HepG2 (cell line): ENCODE measurements around the gene ADAM10. TPM values are rescaled to one million over a fixed set of nuclear protein-coding genes. Genes with fewer than 3 reads are reported as not detected.

Experiments
- ATAC-seq: fragments of 200-7000 bp; cut with Tn5 transposase; 3 replicates; pipeline ENCODE4 v1.9.1; 2020; ENCODE audit warnings: mild to moderate bottlenecking, moderate library complexity
- BruUV-seq: library from RNA; stranded (reverse); fragments of 400-500 nt; replicated peaks from 2 replicates; lab custom pipeline; 2021; lab: Mats Ljungman, UMichigan
- CTCF ChIA-PET: fragments of 300-600 bp; formaldehyde crosslinking; extraction: SDS; loops from one replicate; lab custom pipeline; 2021; ENCODE audit warnings: low total read pairs, inconsistent platforms, low intra/inter-chr PET ratio; lab: Yijun Ruan, JAX
- POLR2A ChIA-PET: fragments of 350-600 bp; sonication (Branson Sonifier 250); formaldehyde crosslinking; loops from one replicate; lab custom pipeline; 2020; ENCODE audit warnings: antibody characterized with exemption, inconsistent platforms; lab: Yijun Ruan, JAX
- DNase-seq: peaks from one replicate; pipeline ENCODE4 v3.0.0-alpha.2; 2015; ENCODE audit warnings: low spot score
- FAIRE-seq: peaks from 3 replicates; lab custom pipeline; 2011; peaks lifted over from hg19 to GRCh38; lab: Jason Lieb, UNC
- H2AFZ ChIP-seq: one replicate; pipeline ENCODE4 v1.6.1; 2011; ENCODE audit warnings: low read length, inconsistent platforms
- H3K27ac ChIP-seq: fragments of 300-600 bp; 3 replicates; pipeline ENCODE4 v1.8.0; 2011; ENCODE audit warnings: mixed run types, mild to moderate bottlenecking, mixed read lengths, low read length, inconsistent platforms; ENCODE audit not compliant: insufficient read depth; ENCODE audit errors: extremely low read length
- H3K27me3 ChIP-seq, 2 experiments: fragments of 200-600 bp in 1 of 2; 2 replicates in 1 of 2; 3 replicates in 1 of 2; pipeline versions ENCODE4 v1.6.0 to v1.8.0; 2011; ENCODE audit warnings: low read length in 2 of 2, mild to moderate bottlenecking in 2 of 2, moderate library complexity in 2 of 2, inconsistent platforms in 1 of 2; ENCODE audit not compliant: insufficient read depth in 2 of 2, control insufficient read depth in 1 of 2
- H3K36me3 ChIP-seq, 2 experiments: fragments of 200-600 bp in 1 of 2; replicated peaks in 1 of 2; 2 replicates in 1 of 2; 3 replicates in 1 of 2; pipeline versions ENCODE4 v1.5.1 to v1.8.0; 2011; ENCODE audit warnings: low read length in 2 of 2, inconsistent platforms in 1 of 2; ENCODE audit not compliant: insufficient read depth in 2 of 2, control insufficient read depth in 1 of 2
- H3K4me1 ChIP-seq: 2 replicates; pipeline ENCODE4 v1.5.1; 2012; ENCODE audit warnings: low read length, inconsistent platforms; ENCODE audit not compliant: insufficient read depth
- H3K4me2 ChIP-seq: 2 replicates; pipeline ENCODE4 v1.6.0; 2011; ENCODE audit warnings: low read depth, low read length, inconsistent platforms
- H3K4me3 ChIP-seq, 3 experiments: fragments of 200-600 bp in 1 of 3; sonication (generic), shearing (Covaris generic) in 1 of 3; replicated peaks in 1 of 3; 2 replicates each; pipeline ENCODE4 v1.5.1; 2011 to 2016; ENCODE audit warnings: low read length in 3 of 3, inconsistent platforms in 2 of 3, low read depth in 2 of 3, mild to moderate bottlenecking in 2 of 3, control low read depth in 1 of 3, mixed read lengths in 1 of 3; ENCODE audit not compliant: insufficient read depth in 1 of 3
- H3K79me2 ChIP-seq: one replicate; pipeline ENCODE4 v1.6.1; 2011; ENCODE audit warnings: low read length, inconsistent platforms; ENCODE audit not compliant: insufficient read depth
- H3K9ac ChIP-seq: 2 replicates; pipeline ENCODE4 v1.6.0; 2011; ENCODE audit warnings: mild to moderate bottlenecking, low read depth, low read length, inconsistent platforms; ENCODE audit not compliant: insufficient read depth
- H3K9me3 ChIP-seq: 2 replicates; pipeline ENCODE4 v1.5.1; 2012; ENCODE audit warnings: mild to moderate bottlenecking, low read length
- H4K20me1 ChIP-seq: 2 replicates; pipeline ENCODE4 v1.6.0; 2011; ENCODE audit warnings: inconsistent platforms, mild to moderate bottlenecking, low read length, moderate library complexity; ENCODE audit not compliant: insufficient read depth
- ASH2L ChIP-seq: fragments of 300-600, 200-600 bp; sonication (generic); IDR thresholded peaks from 2 replicates; pipeline ENCODE4 v1.7.0; 2017; ENCODE audit warnings: low read depth, mild to moderate bottlenecking, moderate library complexity, mixed read lengths, low read length; ENCODE audit not compliant: insufficient read length
- E2F2 ChIP-seq: sonication (generic); formaldehyde crosslinking; IDR thresholded peaks from 2 replicates; pipeline ENCODE4 v1.4.0; 2020; ENCODE audit warnings: missing genetic modification reagents, borderline replicate concordance
- FOXA1 ChIP-seq, 2 experiments: fragments of 450-650 bp in 1 of 2; sonication (generic) in 1 of 2; formaldehyde crosslinking in 1 of 2; IDR thresholded peaks; 2 replicates each; pipeline versions ENCODE4 v1.4.0 to v1.6.1; 2016 to 2020; ENCODE audit warnings: missing genetic modification reagents in 1 of 2
- ISL2 ChIP-seq: sonication (generic); formaldehyde crosslinking; IDR thresholded peaks from 2 replicates; pipeline ENCODE4 v1.5.0; 2020; ENCODE audit warnings: missing genetic modification reagents
- KMT2B ChIP-seq: IDR thresholded peaks from 2 replicates; pipeline ENCODE4 v1.6.1; 2016; ENCODE audit warnings: missing genetic modification reagents, missing compliant biosample characterization
- RXRA ChIP-seq: sonication (generic); formaldehyde crosslinking; IDR thresholded peaks from 2 replicates; pipeline ENCODE4 v1.5.1; 2020; ENCODE audit warnings: missing genetic modification reagents
- SOX6 ChIP-seq, 2 experiments: fragments of 450-650 bp in 1 of 2; sonication (generic) in 1 of 2; formaldehyde crosslinking in 1 of 2; IDR thresholded peaks; 2 replicates each; pipeline versions ENCODE4 v1.4.0 to v1.6.1; 2017 to 2020; ENCODE audit warnings: antibody characterized with exemption in 1 of 2, mild to moderate bottlenecking in 1 of 2, missing genetic modification reagents in 1 of 2
- THAP11 ChIP-seq: IDR thresholded peaks from 2 replicates; pipeline ENCODE4 v1.6.1; 2016; ENCODE audit warnings: missing biosample characterization, missing genetic modification reagents
- TMF1 ChIP-seq: sonication (generic); formaldehyde crosslinking; IDR thresholded peaks from 2 replicates; pipeline ENCODE4 v1.8.1; 2022; ENCODE audit warnings: low read depth, missing genetic modification reagents
- ZNF556 ChIP-seq: sonication (generic); formaldehyde crosslinking; IDR thresholded peaks from 2 replicates; pipeline ENCODE4 v1.4.0; 2020; ENCODE audit warnings: mild to moderate bottlenecking, missing genetic modification reagents, borderline replicate concordance
- ZNF562 ChIP-seq: sonication (generic); formaldehyde crosslinking; IDR thresholded peaks from 2 replicates; pipeline ENCODE4 v1.8.0; 2022; ENCODE audit warnings: missing genetic modification reagents, borderline replicate concordance
- ZNF652 ChIP-seq: IDR thresholded peaks from 2 replicates; pipeline ENCODE4 v1.6.1; 2016; ENCODE audit warnings: low read depth, borderline replicate concordance
- WGBS: methylation state at CpG from one replicate; pipeline ENCODE4 v1.1.6; 2017; ENCODE audit warnings: low lambda C conversion rate; 5-methylcytosine and 5-hydroxymethylcytosine counted together
- in situ Hi-C: cut with HindIII; loops from 2 replicates; pipeline ENCODE4 v1.10.0; 2017; ENCODE audit warnings: low pct_unique_long_range_greater_than_20kb; ENCODE audit not compliant: extremely low pct_ligation_motif_present
- intact Hi-C: fragments of 100-400 bp; cut with micrococcal nuclease; formaldehyde crosslinking; loops from one replicate; pipeline ENCODE4 v1.10.0; 2022; ENCODE audit not compliant: unreplicated experiment
- polyA plus RNA-seq, 8 experiments: library from polyadenylated mRNA; depleted of rRNA in 3 of 8; stranded (reverse) in 7 of 8; unstranded in 1 of 8; fragments of >200 nt; fragmentation: Illumina TruSeq in 4 of 8; extraction: Trizol in 4 of 8; gene quantifications; 2 replicates each; pipeline versions ENCODE4 v1.2.1 to v1.2.3, GENCODE V29; 2011 to 2016; ENCODE audit warnings: low read depth in 4 of 8, missing spikeins in 1 of 8, mixed read lengths in 1 of 8; ENCODE audit not compliant: insufficient read depth in 1 of 8
- total RNA-seq, 5 experiments: library from RNA; depleted of rRNA; stranded (reverse); fragments of >200 nt; fragmentation: Illumina TruSeq; extraction: Trizol; gene quantifications; 2 replicates each; pipeline ENCODE4 v1.2.3, GENCODE V29; 2016; ENCODE audit warnings: low read depth in 1 of 5
- TF ChIP-seq, protein P1 (sequence below): sonication (generic); formaldehyde crosslinking; IDR thresholded peaks from 2 replicates; pipeline ENCODE4 v1.4.0; 2020; ENCODE audit warnings: missing genetic modification reagents
- TF ChIP-seq, protein P2 (sequence below): sonication (generic); formaldehyde crosslinking; conservative IDR thresholded peaks from 2 replicates; pipeline ENCODE4 v1.8.1; 2023; ENCODE audit warnings: missing genetic modification reagents
- TF ChIP-seq, protein P3 (sequence below): sonication (generic); formaldehyde crosslinking; IDR thresholded peaks from 2 replicates; pipeline ENCODE4 v1.4.0; 2020; ENCODE audit warnings: missing genetic modification reagents, mild to moderate bottlenecking, borderline replicate concordance

Gene ADAM10
- total and polyA plus RNA-seq, 2 of the 13 experiments (the other 11 are each of a cell fraction or from before 2014, with no cell fraction given) = 92.7 to 125 TPM

GRCh38 chr15:58627046-58627445 lies 122.5 kb downstream of the ADAM10 start (continued):
- TF ChIP-seq KMT2B (CRISPR knock-in tag) (no peak), ZNF556 (CRISPR knock-in tag) (no peak)

- CTCF ChIA-PET = no interaction called here
- TF ChIP-seq, protein P1, sequence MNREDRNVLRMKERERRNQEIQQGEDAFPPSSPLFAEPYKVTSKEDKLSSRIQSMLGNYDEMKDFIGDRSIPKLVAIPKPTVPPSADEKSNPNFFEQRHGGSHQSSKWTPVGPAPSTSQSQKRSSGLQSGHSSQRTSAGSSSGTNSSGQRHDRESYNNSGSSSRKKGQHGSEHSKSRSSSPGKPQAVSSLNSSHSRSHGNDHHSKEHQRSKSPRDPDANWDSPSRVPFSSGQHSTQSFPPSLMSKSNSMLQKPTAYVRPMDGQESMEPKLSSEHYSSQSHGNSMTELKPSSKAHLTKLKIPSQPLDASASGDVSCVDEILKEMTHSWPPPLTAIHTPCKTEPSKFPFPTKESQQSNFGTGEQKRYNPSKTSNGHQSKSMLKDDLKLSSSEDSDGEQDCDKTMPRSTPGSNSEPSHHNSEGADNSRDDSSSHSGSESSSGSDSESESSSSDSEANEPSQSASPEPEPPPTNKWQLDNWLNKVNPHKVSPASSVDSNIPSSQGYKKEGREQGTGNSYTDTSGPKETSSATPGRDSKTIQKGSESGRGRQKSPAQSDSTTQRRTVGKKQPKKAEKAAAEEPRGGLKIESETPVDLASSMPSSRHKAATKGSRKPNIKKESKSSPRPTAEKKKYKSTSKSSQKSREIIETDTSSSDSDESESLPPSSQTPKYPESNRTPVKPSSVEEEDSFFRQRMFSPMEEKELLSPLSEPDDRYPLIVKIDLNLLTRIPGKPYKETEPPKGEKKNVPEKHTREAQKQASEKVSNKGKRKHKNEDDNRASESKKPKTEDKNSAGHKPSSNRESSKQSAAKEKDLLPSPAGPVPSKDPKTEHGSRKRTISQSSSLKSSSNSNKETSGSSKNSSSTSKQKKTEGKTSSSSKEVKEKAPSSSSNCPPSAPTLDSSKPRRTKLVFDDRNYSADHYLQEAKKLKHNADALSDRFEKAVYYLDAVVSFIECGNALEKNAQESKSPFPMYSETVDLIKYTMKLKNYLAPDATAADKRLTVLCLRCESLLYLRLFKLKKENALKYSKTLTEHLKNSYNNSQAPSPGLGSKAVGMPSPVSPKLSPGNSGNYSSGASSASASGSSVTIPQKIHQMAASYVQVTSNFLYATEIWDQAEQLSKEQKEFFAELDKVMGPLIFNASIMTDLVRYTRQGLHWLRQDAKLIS = no peak
- TF ChIP-seq SOX6 (IDR thresholded peaks at IDR 0.05) = no peak
- TF ChIP-seq SOX6 (CRISPR knock-in tag; IDR thresholded peaks at IDR 0.05) = peak; percentile 19; the same call in 1 of the 2 replicates
- TF ChIP-seq FOXA1 (IDR thresholded peaks at IDR 0.05) = no peak
- TF ChIP-seq FOXA1 (CRISPR knock-in tag; IDR thresholded peaks at IDR 0.05) = 0 out of 2 replicates have a peak, but pooled peaks have one; percentile 4
- 0 out of 2 replicates have a peak, but pooled peaks have one; percentile 40 for TF ChIP-seq ZNF652 (CRISPR knock-in tag)
- no peak for TF ChIP-seq ZNF562 (CRISPR knock-in tag)
- no peak for TF ChIP-seq ASH2L
- peak; percentile 32; the same call in 1 of the 2 replicates for TF ChIP-seq ISL2 (CRISPR knock-in tag)
- TF ChIP-seq THAP11 = no peak
- no peak for TF ChIP-seq TMF1 (CRISPR knock-in tag)
- TF ChIP-seq, protein P2, sequence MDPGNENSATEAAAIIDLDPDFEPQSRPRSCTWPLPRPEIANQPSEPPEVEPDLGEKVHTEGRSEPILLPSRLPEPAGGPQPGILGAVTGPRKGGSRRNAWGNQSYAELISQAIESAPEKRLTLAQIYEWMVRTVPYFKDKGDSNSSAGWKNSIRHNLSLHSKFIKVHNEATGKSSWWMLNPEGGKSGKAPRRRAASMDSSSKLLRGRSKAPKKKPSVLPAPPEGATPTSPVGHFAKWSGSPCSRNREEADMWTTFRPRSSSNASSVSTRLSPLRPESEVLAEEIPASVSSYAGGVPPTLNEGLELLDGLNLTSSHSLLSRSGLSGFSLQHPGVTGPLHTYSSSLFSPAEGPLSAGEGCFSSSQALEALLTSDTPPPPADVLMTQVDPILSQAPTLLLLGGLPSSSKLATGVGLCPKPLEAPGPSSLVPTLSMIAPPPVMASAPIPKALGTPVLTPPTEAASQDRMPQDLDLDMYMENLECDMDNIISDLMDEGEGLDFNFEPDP (CRISPR knock-in tag) = no peak
- TF ChIP-seq, protein P3, sequence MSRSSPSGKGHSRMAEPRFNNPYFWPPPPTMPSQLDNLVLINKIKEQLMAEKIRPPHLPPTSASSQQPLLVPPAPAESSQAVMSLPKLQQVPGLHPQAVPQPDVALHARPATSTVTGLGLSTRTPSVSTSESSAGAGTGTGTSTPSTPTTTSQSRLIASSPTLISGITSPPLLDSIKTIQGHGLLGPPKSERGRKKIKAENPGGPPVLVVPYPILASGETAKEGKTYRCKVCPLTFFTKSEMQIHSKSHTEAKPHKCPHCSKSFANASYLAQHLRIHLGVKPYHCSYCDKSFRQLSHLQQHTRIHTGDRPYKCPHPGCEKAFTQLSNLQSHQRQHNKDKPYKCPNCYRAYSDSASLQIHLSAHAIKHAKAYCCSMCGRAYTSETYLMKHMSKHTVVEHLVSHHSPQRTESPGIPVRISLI (CRISPR knock-in tag) = peak; percentile 37; the same call in 1 of the 2 replicates
- no peak for TF ChIP-seq RXRA (CRISPR knock-in tag)
- no peak for TF ChIP-seq E2F2 (CRISPR knock-in tag)
Measured at GRCh38 chr15:58626378-58626777, 123.1 kb downstream of the ADAM10 start.

More at GRCh38 chr15:58626378-58626777, 123.1 kb downstream of the ADAM10 start:
- H4K20me1 ChIP-seq = no peaks in the 10 kb centered on the region
- no TSS peak for BruUV-seq
- FAIRE-seq (no peak), ATAC-seq (no peak), DNase-seq (peak; percentile 57)
- in situ Hi-C loops (no loop called here), intact Hi-C loops (loop anchor here (1.0 to 10.0 kb wide), 2 partner anchors 192 to 356 kb away; partner anchors contain the start of gene LIPC)
- no peak overlapping the region for H3K4me2 ChIP-seq
- H3K27me3 ChIP-seq = no peaks in the 10 kb centered on the region
- H3K79me2 ChIP-seq = no peaks in the 10 kb centered on the region
- H3K9ac ChIP-seq = no peak overlapping the region
- peaks cover 3 to 24% of the 10 kb centered on the region in 2 experiments for H3K36me3 ChIP-seq
- H3K4me3 ChIP-seq = no peak overlapping the region
- peaks cover 20% of the 10 kb centered on the region for H3K4me1 ChIP-seq
- H3K9me3 ChIP-seq = no peaks in the 10 kb centered on the region
- POLR2A ChIA-PET = no interaction called here
- 61% methylated on average over 3 of the region's 3 CpGs for WGBS
- no peak overlapping the region for H3K27ac ChIP-seq
- no peak overlapping the region for H2AFZ ChIP-seq
